ACC112 (cell line): ENCODE measurements around the gene ADTRP.

Experiments used
- H2AFZ ChIP-seq: fragments of 200-600 bp; sonication (generic); one replicate; pipeline ENCODE4 v1.6.0; 2017; ENCODE audit warnings: antibody characterized with exemption, low read length; ENCODE audit not compliant: unreplicated experiment
- H3K27ac ChIP-seq: fragments of 200-600 bp; sonication (generic); 2 replicates; pipeline ENCODE4 v1.5.1; 2014; ENCODE audit warnings: low read depth, mild to moderate bottlenecking, antibody characterized with exemption, low read length, moderate library complexity
- H3K27me3 ChIP-seq: fragments of 200-600 bp; sonication (generic); 2 replicates; pipeline ENCODE4 v1.6.1; 2014; ENCODE audit warnings: mild to moderate bottlenecking, antibody characterized with exemption, low read length, moderate library complexity, mixed read lengths; ENCODE audit not compliant: insufficient read depth
- H3K36me3 ChIP-seq: fragments of 200-600 bp; sonication (generic); 2 replicates; pipeline ENCODE4 v1.6.1; 2016; ENCODE audit warnings: mild to moderate bottlenecking, antibody characterized with exemption, low read length, moderate library complexity, mixed read lengths; ENCODE audit not compliant: insufficient read depth
- H3K4me1 ChIP-seq: fragments of 200-600 bp; sonication (generic); one replicate; pipeline ENCODE4 v1.6.1; 2016; ENCODE audit warnings: low read length, mixed read lengths; ENCODE audit not compliant: insufficient read depth, unreplicated experiment, control insufficient read depth
- H3K4me3 ChIP-seq: fragments of 200-600 bp; sonication (generic); 2 replicates; pipeline ENCODE4 v1.5.1; 2014; ENCODE audit warnings: mild to moderate bottlenecking, low read depth, low read length
- H3K79me2 ChIP-seq: fragments of 200-600 bp; sonication (generic); one replicate; pipeline ENCODE4 v1.6.0; 2016; ENCODE audit warnings: low read length; ENCODE audit not compliant: control insufficient read depth, unreplicated experiment, insufficient read depth

Gene ADTRP

DNA sequence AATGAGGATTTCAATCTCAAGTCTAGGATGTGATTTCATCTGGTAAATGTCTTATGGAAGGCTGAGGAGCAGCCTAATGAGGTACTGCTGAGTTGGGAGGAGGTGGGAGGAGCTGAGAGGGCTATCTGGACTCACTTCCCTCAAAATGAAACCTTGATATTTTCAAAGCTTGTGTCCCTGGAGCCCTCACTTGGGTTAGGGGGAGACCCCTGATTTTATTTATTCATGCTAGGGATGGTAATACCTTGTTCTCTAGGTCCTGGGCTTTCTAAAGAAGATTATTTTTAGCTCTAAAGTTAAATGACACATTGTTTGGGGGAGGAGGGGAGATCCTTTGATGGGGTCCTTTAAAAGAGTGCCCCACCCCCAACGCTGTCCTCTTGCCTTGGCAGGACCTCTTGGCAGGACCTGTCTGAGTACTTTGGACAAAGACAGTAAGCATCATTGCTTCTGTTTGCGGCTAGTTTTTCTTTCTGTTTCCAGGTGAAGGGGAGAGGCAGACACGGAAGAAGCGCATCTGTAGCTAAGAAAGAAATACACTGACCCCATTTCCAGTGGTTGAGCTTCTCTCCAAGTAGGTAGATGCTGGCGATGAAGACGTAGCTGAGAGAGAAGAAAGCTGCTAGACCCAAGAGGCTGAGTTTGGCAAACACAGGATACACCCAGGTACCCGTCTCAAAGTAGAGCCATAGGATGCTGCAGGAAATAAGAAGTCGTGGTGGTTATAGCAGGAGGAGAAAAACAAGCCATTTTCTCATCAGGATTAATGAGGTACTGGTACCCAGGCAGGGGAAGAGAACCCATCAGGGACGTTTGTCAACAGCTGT, 55.6 kb downstream of the ADTRP start:
- Histone ChIP-seq H3K27me3 (no peaks in the 10 kb centered on the region), H2AFZ (no peak overlapping the region), H3K36me3 (no peaks in the 10 kb centered on the region), H3K79me2 (no peaks in the 10 kb centered on the region), H3K4me3 (no peak overlapping the region), H3K27ac (no peak overlapping the region), H3K4me1 (no peaks in the 10 kb centered on the region)

DNA sequence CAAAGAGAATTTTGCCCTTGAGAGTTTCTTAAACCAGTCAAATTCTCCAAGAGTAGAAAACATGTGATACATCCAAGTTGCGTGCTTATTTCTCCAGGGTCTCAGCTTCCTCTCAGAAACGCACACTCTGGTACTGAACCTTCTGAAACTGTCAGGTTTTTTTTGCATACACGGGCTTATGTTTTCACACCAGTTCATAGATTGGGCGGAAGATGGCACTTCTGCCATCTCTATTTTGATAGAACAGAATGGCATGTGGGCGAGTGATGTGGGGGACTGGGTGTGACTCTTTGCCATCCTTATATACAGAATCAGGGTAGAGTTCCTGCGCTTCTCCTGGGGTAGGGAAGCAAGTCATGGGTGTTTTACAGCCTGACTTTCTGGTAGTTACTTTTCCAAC, 56.4 kb downstream of the ADTRP start:
- Histone ChIP-seq H3K36me3 (no peaks in the 10 kb centered on the region), H3K27me3 (no peaks in the 10 kb centered on the region), H3K27ac (no peak overlapping the region), H2AFZ (no peak overlapping the region), H3K4me1 (no peaks in the 10 kb centered on the region), H3K79me2 (no peaks in the 10 kb centered on the region), H3K4me3 (no peak overlapping the region)

DNA sequence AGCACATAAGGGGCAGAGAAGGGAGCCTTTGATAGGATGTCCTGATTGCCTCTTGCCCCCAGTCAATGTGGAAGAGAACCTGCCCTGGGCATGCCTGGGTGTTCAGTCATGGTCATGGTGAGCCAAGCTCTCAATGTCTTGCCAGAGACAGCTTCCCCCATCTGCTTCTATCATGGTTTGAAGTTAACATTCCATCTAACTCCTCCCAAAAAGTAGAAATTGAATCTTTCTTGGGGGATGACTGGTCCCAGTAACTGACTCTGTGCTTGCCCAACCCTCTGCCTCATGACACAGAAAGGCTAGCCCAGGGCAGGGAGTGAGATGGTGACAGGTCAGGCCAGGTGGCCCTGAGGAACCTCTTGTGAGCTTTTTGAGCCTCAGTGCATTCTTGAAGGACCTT, 60.1 kb downstream of the ADTRP start:
- H3K4me1 ChIP-seq = no peaks in the 10 kb centered on the region
- H2AFZ ChIP-seq = no peak overlapping the region
- no peaks in the 10 kb centered on the region for H3K36me3 ChIP-seq
- no peak overlapping the region for H3K4me3 ChIP-seq
- H3K79me2 ChIP-seq = no peaks in the 10 kb centered on the region
- no peaks in the 10 kb centered on the region for H3K27me3 ChIP-seq
- no peak overlapping the region for H3K27ac ChIP-seq

DNA sequence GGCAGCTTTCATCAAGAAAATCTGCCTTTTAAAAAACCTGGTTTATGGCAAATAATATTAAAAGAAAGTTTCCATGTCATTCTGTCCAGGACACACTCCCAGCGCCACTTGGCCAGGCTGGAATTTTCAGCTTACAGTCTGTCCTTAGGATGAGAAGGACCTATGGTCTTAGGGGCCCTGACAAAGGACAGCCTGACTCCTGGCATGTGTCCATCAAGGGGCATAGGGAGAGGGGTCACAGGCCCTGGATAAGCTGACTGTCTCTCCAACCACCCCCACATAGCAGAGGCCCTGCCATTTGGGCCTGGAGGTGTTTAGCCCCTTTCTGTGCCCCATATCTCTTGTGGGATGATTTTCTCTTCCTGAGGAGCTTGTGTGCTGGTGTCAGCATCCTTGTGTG, 60.6 kb downstream of the ADTRP start:
- H3K4me1 ChIP-seq = no peaks in the 10 kb centered on the region
- no peaks in the 10 kb centered on the region for H3K36me3 ChIP-seq
- no peaks in the 10 kb centered on the region for H3K79me2 ChIP-seq
- no peak overlapping the region for H2AFZ ChIP-seq
- no peak overlapping the region for H3K27ac ChIP-seq
- H3K4me3 ChIP-seq = no peak overlapping the region
- H3K27me3 ChIP-seq = no peaks in the 10 kb centered on the region

DNA sequence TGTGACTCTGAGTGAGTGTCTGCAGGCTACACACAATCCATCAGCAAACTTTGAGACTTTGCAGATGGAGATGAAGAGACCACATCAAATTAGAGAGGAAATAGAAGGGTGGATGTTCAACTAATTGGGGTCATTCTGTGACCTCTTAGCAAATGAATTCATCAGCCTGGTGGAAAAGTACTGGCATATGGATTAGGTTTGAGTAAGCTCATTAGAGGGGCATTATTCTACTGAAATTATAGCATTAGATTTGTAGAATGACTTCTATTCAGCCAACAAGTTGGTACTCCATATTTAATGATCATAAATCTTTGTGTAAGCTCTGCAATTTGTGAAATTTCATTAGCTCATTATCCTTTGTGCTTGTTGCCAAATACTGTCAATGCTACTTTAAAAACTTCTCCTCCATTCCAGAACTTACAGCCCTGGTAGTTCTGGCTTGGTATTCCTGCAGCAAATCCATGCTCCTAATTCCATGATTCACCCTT, 63.8 kb downstream of the ADTRP start:
- Histone ChIP-seq H2AFZ (no peak overlapping the region), H3K36me3 (no peaks in the 10 kb centered on the region), H3K4me1 (peaks cover 4% of the 10 kb centered on the region), H3K79me2 (no peaks in the 10 kb centered on the region), H3K27ac (no peak overlapping the region), H3K27me3 (no peaks in the 10 kb centered on the region), H3K4me3 (no peak overlapping the region)

DNA sequence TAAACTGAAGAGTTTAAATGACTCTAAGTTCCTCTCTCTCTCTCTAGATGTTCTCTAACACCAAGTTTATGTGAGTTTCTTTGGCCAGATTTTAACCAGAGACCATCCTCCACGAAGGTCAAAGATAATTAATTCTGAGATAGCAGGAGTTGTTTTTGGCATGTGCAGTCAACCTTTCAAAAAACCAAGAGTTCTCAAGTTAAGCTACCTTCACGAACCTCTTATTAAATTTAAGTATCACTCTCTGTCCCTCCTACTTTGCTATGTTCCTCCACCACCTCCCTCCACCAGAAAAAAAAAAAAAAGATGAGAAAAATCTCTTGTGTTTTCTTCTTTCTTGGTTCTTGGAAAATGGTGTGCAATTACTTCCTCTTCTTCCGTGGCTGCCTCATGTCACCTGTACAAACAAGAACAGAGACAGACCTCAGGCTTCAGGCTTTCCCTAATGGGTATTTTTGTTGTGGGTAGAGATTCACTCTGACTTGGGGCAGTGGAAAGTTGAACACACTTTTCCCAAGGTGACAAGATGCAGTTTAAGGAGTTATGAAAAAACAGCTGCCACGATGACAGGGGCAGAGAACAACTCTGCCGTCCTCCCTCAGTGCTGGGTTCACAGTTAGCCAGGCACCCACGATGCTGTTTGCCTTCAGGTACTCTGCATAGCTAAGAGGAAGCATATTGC, 64.3 kb downstream of the ADTRP start:
- no peak overlapping the region for H3K27ac ChIP-seq
- no peak overlapping the region for H3K4me3 ChIP-seq
- no peaks in the 10 kb centered on the region for H3K36me3 ChIP-seq
- H3K27me3 ChIP-seq = no peaks in the 10 kb centered on the region
- H2AFZ ChIP-seq = no peak overlapping the region
- no peaks in the 10 kb centered on the region for H3K79me2 ChIP-seq
- peaks cover 4% of the 10 kb centered on the region for H3K4me1 ChIP-seq

DNA sequence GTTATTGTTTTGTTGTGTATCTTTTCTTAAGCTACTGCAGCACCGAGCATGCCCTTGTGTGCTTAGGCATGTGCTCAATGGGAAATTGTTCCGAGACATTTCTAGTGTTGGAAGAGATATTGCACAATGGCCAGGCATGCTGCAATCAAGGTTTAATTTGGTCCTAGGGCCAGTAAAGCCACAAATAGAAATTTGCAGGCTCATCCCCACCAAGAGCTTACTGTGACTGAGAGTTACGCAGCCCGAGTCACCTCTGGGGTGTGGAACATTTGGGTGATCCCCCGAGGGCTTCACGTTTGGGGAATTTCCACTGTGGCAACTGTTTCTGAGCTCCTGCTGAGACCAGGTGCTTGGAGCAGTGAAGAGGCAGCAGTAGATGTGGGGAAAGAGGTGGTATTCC, 65.8 kb downstream of the ADTRP start:
- H3K36me3 ChIP-seq = no peaks in the 10 kb centered on the region
- peaks cover 4% of the 10 kb centered on the region for H3K4me1 ChIP-seq
- no peak overlapping the region for H3K27ac ChIP-seq
- no peaks in the 10 kb centered on the region for H3K27me3 ChIP-seq
- no peaks in the 10 kb centered on the region for H3K79me2 ChIP-seq
- H2AFZ ChIP-seq = no peak overlapping the region
- no peak overlapping the region for H3K4me3 ChIP-seq

DNA sequence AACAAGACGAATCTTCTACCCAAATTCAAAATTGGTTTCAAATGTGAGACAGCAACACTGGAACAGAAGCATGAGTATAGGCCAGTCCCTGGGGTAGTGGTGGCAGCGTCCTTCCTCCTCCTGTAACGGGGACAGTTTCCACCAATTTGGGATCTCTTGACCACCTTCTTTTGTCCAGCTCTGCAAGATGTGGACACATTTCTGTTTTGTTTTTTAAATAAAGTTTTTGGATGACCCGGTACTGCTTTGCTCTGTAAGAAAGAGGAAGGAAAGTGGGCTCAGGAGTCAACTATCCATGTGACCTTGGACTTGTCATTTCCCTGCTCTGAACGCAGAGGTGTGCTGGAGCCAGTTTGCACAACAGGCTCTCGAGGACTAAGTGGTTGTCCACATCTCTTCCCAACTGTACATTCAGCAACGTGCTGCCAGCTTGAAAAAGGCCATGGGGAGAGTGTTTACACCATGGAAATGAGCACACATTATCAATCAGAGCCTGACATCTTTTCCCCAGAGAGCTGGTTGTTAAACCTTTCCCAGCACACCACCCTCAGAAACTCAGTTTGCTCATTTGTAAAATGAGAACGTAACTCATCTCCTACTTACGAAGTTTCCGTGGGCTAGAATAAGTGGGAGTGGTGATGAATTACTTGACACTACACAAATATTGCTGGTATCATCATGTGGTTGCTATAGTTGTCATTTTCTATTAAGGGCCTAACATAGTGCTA, 66.5 kb downstream of the ADTRP start:
- Histone ChIP-seq H3K4me3 (no peak overlapping the region), H3K36me3 (no peaks in the 10 kb centered on the region), H3K27me3 (no peaks in the 10 kb centered on the region), H3K4me1 (peaks cover 4% of the 10 kb centered on the region), H3K27ac (no peak overlapping the region), H3K79me2 (no peaks in the 10 kb centered on the region), H2AFZ (no peak overlapping the region)

DNA sequence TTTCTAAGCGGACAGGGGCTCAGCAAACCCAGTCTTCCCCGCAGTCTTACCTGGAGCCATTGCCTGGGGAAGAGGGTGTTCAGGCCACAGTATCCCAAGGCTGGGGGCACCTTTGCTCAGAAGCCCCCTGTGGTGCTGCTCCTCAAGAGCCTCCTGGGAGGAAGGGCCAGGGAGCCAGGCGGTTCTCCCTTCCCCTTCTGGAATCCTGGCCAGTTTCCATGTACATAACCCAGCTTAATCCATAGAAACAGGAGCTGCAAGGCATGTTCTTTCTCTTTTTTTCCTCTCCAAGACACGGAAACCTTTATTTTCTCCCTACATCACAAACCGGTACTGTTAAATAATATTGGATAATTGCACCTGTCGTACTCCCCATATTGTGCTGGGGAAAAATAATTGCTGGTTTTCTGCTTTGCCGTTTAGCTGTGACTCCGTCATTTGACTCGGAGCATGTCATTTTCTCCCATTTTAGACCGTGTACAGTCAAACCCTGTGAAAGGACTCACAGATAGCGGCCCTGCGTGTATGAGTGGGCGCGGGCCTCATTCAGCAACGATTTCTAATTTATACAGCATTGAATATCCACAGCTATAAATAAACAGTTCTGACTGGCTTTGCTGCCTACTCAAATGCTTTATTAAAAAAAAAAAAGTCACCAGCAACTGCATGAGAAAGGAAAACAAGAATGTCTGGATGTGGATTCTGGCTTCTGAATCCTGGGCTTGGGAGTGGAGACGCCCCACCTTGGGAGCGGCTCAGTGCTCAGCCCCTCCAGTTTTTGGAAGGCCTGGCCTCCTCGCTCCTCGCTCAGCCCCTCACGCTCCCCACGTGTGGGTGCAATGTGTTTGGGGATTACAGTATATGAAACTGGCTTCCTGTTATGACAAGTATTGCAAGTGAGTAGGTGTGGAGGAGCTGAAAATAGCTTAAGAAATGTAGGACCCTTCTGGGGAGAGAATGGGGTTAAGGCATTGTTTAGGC, 67.3 kb downstream of the ADTRP start:
- no peaks in the 10 kb centered on the region for H3K36me3 ChIP-seq
- no peak overlapping the region for H2AFZ ChIP-seq
- H3K27ac ChIP-seq = no peak overlapping the region
- H3K4me3 ChIP-seq = no peak overlapping the region
- H3K27me3 ChIP-seq = no peaks in the 10 kb centered on the region
- peaks cover 4% of the 10 kb centered on the region for H3K4me1 ChIP-seq
- no peaks in the 10 kb centered on the region for H3K79me2 ChIP-seq

DNA sequence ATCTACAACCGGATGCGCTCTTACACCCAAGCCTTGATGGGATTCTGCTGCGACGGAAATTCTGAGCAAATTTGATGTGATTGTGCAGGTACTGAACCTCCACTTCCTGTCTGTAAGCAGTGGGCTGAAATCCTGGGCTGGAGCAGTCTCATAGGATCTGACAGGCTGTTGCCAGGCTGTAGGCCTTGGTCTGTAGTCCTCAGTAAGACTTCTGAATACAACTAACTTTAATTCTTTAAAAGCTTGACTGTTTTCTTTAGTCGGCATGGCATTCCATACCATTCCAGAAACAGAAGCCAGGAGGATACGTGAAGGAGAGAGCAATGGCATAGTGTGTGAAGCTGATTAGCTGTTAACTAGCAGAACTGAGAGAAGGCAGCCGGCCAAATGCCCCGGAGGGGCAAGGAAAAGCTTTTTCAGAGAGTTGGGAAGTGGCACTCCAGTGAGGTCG, 68.3 kb downstream of the ADTRP start:
- Histone ChIP-seq H3K4me3 (no peak overlapping the region), H2AFZ (no peak overlapping the region), H3K36me3 (no peaks in the 10 kb centered on the region), H3K27me3 (no peaks in the 10 kb centered on the region), H3K27ac (no peak overlapping the region), H3K79me2 (no peaks in the 10 kb centered on the region), H3K4me1 (peaks cover 4% of the 10 kb centered on the region)
